OCI-LY3 (cell line): ENCODE data around the gene ROCK2.

Experiments
- H2AFZ ChIP-seq: fragments of 200-600, 300-600 bp; shearing (Covaris generic); 2 replicates; pipeline ENCODE4 v1.6.0; 2014; ENCODE audit warnings: antibody characterized with exemption, low read depth, low read length
- H3K27ac ChIP-seq: fragments of 200-600, 300-600 bp; sonication (generic); 2 replicates; pipeline ENCODE4 v1.5.1; 2014; ENCODE audit warnings: mild to moderate bottlenecking, low read length, moderate library complexity, mixed read lengths
- H3K27me3 ChIP-seq: fragments of 200-600, 300-600 bp; sonication (generic); 2 replicates; pipeline ENCODE4 v1.6.1; 2014; ENCODE audit warnings: low read depth, low read length, mixed read lengths
- H3K36me3 ChIP-seq: fragments of 200-600, 300-600 bp; sonication (generic); replicated peaks from 2 replicates; pipeline ENCODE3; 2014; ENCODE audit warnings: low read depth, low read length, mixed read lengths
- H3K4me1 ChIP-seq: fragments of 300-600, 200-600 bp; sonication (generic); 2 replicates; pipeline ENCODE4 v1.6.1; 2014; ENCODE audit warnings: low read length, mixed read lengths
- H3K4me2 ChIP-seq: fragments of 200-600, 300-600 bp; sonication (generic); 2 replicates; pipeline ENCODE4 v1.6.1; 2014; ENCODE audit warnings: low read length, mixed read lengths
- H3K4me3 ChIP-seq: fragments of 300-600, 200-600 bp; sonication (generic); 2 replicates; pipeline ENCODE4 v1.5.1; 2014; ENCODE audit warnings: antibody characterized with exemption, mild to moderate bottlenecking, low read length, moderate library complexity
- H3K79me2 ChIP-seq: fragments of 300-600, 200-600 bp; shearing (Covaris generic); 2 replicates; pipeline ENCODE4 v1.6.1; 2014; ENCODE audit warnings: mild to moderate bottlenecking, low read length, mixed read lengths
- H3K9ac ChIP-seq: fragments of 300-600, 200-600 bp; shearing (Covaris generic); 2 replicates; pipeline ENCODE4 v1.6.0; 2014; ENCODE audit warnings: mild to moderate bottlenecking, low read length, moderate library complexity
- H3K9me3 ChIP-seq: fragments of 200-600, 300-600 bp; shearing (Covaris generic); 2 replicates; pipeline ENCODE4 v1.6.1; 2014; ENCODE audit warnings: low read length, mixed read lengths; ENCODE audit not compliant: insufficient read depth
- H4K20me1 ChIP-seq: fragments of 200-600, 300-600 bp; sonication (generic); 2 replicates; pipeline ENCODE4 v1.6.1; 2016; ENCODE audit warnings: low read length, mixed read lengths; ENCODE audit not compliant: insufficient read depth
- EZH2phosphoT487 ChIP-seq: fragments of 200-600 bp; shearing (Covaris generic); IDR thresholded peaks from 2 replicates; pipeline ENCODE4 v1.6.1; 2018; ENCODE audit warnings: antibody characterized with exemption, mixed run types, low read depth
- TF ChIP-seq, protein P1 (sequence below): fragments of 200-600, 300-600 bp; sonication (generic); IDR thresholded peaks from 2 replicates; pipeline ENCODE4 v1.5.1; 2014; ENCODE audit warnings: antibody characterized with exemption, low read length, low read depth

The ROCK2 gene

DNA sequence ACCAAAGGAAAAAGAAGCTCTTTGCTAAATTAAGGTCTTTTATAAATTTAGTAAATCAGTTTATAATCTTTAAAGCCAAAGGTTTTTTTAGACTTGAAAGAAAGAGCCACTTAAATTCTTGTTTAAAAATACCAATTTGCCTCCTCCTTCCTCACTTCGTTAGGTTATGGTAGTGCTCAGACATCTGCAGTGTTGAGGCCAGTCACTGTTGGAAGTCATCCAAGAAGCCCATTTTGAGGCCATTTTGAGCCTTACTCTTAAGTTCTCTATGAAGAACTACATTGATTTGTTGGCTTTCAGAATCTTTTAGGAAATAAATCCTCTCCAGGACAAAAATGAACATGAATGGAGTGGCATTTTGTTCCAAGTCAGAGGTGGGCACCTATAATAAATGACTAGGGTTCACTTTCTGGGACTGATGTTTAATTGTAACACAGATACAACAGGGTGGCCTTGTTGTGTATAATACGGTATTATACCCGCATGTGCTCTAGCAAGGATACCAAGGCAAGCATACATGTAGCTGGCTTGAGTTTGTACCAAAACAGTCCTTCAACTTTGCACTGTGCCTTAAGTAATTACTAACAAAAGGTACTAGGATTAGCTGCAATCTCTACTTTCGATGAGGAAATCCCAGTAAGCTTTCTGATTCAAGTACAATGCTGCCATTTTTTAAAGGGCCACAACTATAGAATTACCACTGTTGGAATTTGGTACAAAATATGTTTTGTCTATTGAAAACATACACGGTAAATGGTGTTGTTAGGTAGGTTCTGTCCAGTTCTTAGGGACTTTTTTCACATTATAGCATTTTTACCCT, 166.4 kb downstream of the ROCK2 start:
- Histone ChIP-seq H3K36me3 (peaks cover 3% of the 10 kb centered on the region), H3K4me3 (no peak overlapping the region), H3K9me3 (no peaks in the 10 kb centered on the region), H2AFZ (no peak overlapping the region), H3K79me2 (no peaks in the 10 kb centered on the region), H3K9ac (no peak overlapping the region), H3K27ac (no peak overlapping the region), H3K4me1 (peaks cover 5% of the 10 kb centered on the region; the same call in 1 of the 2 replicates), H4K20me1 (no peaks in the 10 kb centered on the region), H3K27me3 (no peaks in the 10 kb centered on the region), H3K4me2 (no peak overlapping the region)
- TF ChIP-seq EZH2phosphoT487: no peak
- TF ChIP-seq, protein P1, sequence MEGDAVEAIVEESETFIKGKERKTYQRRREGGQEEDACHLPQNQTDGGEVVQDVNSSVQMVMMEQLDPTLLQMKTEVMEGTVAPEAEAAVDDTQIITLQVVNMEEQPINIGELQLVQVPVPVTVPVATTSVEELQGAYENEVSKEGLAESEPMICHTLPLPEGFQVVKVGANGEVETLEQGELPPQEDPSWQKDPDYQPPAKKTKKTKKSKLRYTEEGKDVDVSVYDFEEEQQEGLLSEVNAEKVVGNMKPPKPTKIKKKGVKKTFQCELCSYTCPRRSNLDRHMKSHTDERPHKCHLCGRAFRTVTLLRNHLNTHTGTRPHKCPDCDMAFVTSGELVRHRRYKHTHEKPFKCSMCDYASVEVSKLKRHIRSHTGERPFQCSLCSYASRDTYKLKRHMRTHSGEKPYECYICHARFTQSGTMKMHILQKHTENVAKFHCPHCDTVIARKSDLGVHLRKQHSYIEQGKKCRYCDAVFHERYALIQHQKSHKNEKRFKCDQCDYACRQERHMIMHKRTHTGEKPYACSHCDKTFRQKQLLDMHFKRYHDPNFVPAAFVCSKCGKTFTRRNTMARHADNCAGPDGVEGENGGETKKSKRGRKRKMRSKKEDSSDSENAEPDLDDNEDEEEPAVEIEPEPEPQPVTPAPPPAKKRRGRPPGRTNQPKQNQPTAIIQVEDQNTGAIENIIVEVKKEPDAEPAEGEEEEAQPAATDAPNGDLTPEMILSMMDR: no peak

DNA sequence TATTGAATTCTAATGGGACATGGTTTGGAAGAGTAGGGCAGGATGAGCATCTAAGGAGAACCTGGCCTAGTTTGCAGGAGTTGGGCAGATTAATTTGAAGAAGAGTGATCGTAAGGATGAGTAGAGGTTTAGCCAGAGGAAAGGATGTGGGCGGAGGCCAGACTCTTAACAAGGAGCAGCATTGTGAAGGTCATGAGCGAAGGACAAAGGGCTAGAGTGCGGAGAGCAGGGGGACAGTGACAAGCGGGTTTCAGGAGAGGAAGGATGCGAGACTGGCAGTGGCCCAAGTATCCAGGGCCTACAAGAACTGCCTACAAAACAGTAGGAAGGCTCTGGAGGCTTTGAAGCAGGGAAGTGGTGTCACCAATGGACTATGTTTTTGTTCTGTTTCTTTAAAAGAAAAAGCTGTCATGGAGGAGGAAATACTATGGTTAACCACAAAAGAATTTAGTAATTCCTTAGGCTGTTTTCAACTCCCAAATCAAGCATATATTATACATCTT, 169.1 kb downstream of the ROCK2 start:
- H3K4me3 ChIP-seq: no peak overlapping the region
- TF ChIP-seq, protein P1: no peak
- no peak for TF ChIP-seq EZH2phosphoT487
- no peaks in the 10 kb centered on the region for H4K20me1 ChIP-seq
- no peak overlapping the region for H3K9ac ChIP-seq
- H3K27me3 ChIP-seq: no peaks in the 10 kb centered on the region
- no peak overlapping the region for H2AFZ ChIP-seq
- H3K4me1 ChIP-seq: peaks cover under 1% of the 10 kb centered on the region; the same call in 1 of the 2 replicates
- no peak overlapping the region for H3K4me2 ChIP-seq
- H3K36me3 ChIP-seq: no peaks in the 10 kb centered on the region
- H3K79me2 ChIP-seq: no peaks in the 10 kb centered on the region
- no peaks in the 10 kb centered on the region for H3K9me3 ChIP-seq
- H3K27ac ChIP-seq: no peak overlapping the region

DNA sequence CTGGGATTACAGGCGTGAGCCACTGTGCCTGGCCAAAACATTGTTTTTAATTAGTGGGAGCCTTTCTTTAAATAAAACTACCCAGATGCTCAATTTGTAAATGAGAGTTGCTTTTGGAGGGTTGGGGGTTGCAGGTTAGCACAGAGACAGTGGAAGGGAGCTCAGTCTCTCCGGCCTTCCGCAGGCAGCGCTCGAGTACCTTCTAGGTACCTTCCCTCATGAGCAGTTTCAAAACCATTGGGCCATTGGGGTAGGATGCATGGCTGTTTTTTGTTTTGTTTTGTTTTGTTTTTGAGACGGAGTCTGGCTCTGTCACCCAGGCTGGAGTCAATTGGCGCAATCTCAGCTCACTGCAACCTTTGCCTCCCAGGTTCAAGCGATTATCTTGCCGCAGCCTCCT, 170.2 kb downstream of the ROCK2 start:
- Histone ChIP-seq H2AFZ (no peak overlapping the region), H3K27me3 (no peaks in the 10 kb centered on the region), H3K9ac (no peak overlapping the region), H3K9me3 (no peaks in the 10 kb centered on the region), H3K4me3 (no peak overlapping the region), H4K20me1 (no peaks in the 10 kb centered on the region), H3K36me3 (no peaks in the 10 kb centered on the region), H3K4me1 (no peaks in the 10 kb centered on the region), H3K79me2 (no peaks in the 10 kb centered on the region), H3K27ac (no peak overlapping the region), H3K4me2 (no peak overlapping the region)
- TF ChIP-seq, protein P1: no peak
- no peak for TF ChIP-seq EZH2phosphoT487

DNA sequence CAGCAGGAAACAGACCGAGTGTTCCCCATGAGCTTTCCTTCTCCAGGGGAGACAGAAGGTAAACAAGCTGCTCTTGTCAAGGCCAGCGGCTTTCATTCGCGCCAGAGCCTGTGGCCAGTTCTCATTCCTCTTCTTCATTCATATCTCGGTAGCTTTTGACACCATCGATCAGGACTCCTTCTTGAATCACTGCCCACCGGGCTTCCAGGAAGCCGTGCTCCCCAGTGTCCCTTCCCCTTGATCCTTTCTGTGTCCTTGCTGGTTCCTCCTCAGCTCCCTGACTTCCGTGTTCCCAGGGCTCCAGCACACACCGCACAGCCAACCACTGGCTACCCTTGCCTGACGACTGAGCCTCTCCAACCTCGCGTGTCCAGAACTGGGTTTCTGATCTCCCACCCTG, 175.1 kb downstream of the ROCK2 start:
- Histone ChIP-seq H3K4me1 (no peaks in the 10 kb centered on the region), H3K27me3 (no peaks in the 10 kb centered on the region), H3K4me2 (no peak overlapping the region), H3K9ac (no peak overlapping the region), H3K27ac (no peak overlapping the region), H3K4me3 (no peak overlapping the region), H3K9me3 (no peaks in the 10 kb centered on the region), H2AFZ (no peak overlapping the region), H4K20me1 (no peaks in the 10 kb centered on the region), H3K36me3 (no peaks in the 10 kb centered on the region), H3K79me2 (no peaks in the 10 kb centered on the region)
- TF ChIP-seq, protein P1: no peak
- TF ChIP-seq EZH2phosphoT487: no peak
